Measurements from ENCODE around the gene CCT8L2.
"Not testable (repeated sequence)": the region's sequence is repeated elsewhere in the genome, so short reads cannot be mapped to it uniquely, and the experiment has no call there.

CCT8L2 gene

GRCh38 chr22:16566421-16567151, 26.0 kb downstream of the CCT8L2 start:
- not testable (repeated sequence) for H3K4me3 ChIP-seq (ENCODE audit: low read depth in 1 of 5, low read length in 5 of 5); H3K36me3 ChIP-seq (ENCODE audit: control insufficient read depth in 5 of 5, insufficient read depth in 5 of 5, low read length in 5 of 5); H3K9ac ChIP-seq (ENCODE audit: low read length in 5 of 5); H3K4me1 ChIP-seq (ENCODE audit: control insufficient read depth in 5 of 5, insufficient read depth in 5 of 5, low read length in 5 of 5); H3K27me3 ChIP-seq (ENCODE audit: control insufficient read depth in 5 of 5, insufficient read depth in 4 of 5, low read length in 5 of 5); H3K27ac ChIP-seq (ENCODE audit: low read depth, low read length)
- H3K9me3 ChIP-seq (ENCODE audit: control insufficient read depth in 5 of 5, low read length in 5 of 5), result peaks cover 0 to 12% (median 0%) of the 10 kb centered on the region in 5 donors

- not testable (repeated sequence) for H3K36me3 ChIP-seq (ENCODE audit: control insufficient read depth in 5 of 5, insufficient read depth in 5 of 5, low read length in 5 of 5); H3K4me3 ChIP-seq (ENCODE audit: low read depth in 1 of 5, low read length in 5 of 5); H3K27me3 ChIP-seq (ENCODE audit: control insufficient read depth in 5 of 5, insufficient read depth in 4 of 5, low read length in 5 of 5); H3K9ac ChIP-seq (ENCODE audit: low read length in 5 of 5); H3K4me1 ChIP-seq (ENCODE audit: control insufficient read depth in 5 of 5, insufficient read depth in 5 of 5, low read length in 5 of 5); H3K27ac ChIP-seq (ENCODE audit: low read depth, low read length)
- H3K9me3 ChIP-seq (ENCODE audit: control insufficient read depth in 5 of 5, low read length in 5 of 5), result peaks cover 0 to 14% (median 0%) of the 10 kb centered on the region in 5 donors
Measured at GRCh38 chr22:16565585-16566420, 26.8 kb downstream of the CCT8L2 start.

GRCh38 chr22:16564837-16565584, 27.6 kb downstream of the CCT8L2 start:
- H3K4me1 ChIP-seq (ENCODE audit: control insufficient read depth in 5 of 5, insufficient read depth in 5 of 5, low read length in 5 of 5); H3K27ac ChIP-seq (ENCODE audit: low read depth, low read length): not testable (repeated sequence)
- peaks cover 0 to 16% (median 0%) of the 10 kb centered on the region in 5 donors for H3K9me3 ChIP-seq (ENCODE audit: control insufficient read depth in 5 of 5, low read length in 5 of 5)

GRCh38 chr22:16563555-16564520, 28.8 kb downstream of the CCT8L2 start:
- Histone ChIP-seq H3K27me3 (ENCODE audit: control insufficient read depth in 5 of 5, insufficient read depth in 4 of 5, low read length in 5 of 5) (no peaks in the 10 kb centered on the region), H3K4me1 (ENCODE audit: control insufficient read depth in 5 of 5, insufficient read depth in 5 of 5, low read length in 5 of 5) (no peaks in the 10 kb centered on the region), H3K9ac (ENCODE audit: low read length in 5 of 5) (no peak overlapping the region), H3K9me3 (ENCODE audit: control insufficient read depth in 5 of 5, low read length in 5 of 5) (peaks cover 0 to 16% (median 3%) of the 10 kb centered on the region in 5 donors), H3K36me3 (ENCODE audit: control insufficient read depth in 5 of 5, insufficient read depth in 5 of 5, low read length in 5 of 5) (no peaks in the 10 kb centered on the region), H3K27ac (ENCODE audit: low read depth, low read length) (no peak overlapping the region), H3K4me3 (ENCODE audit: low read depth in 1 of 5, low read length in 5 of 5) (no peak overlapping the region)

More at GRCh38 chr22:16564837-16565584, 27.6 kb downstream of the CCT8L2 start:
- not testable (repeated sequence) for H3K4me3 ChIP-seq (ENCODE audit: low read depth in 1 of 5, low read length in 5 of 5); H3K9ac ChIP-seq (ENCODE audit: low read length in 5 of 5); H3K27me3 ChIP-seq (ENCODE audit: control insufficient read depth in 5 of 5, insufficient read depth in 4 of 5, low read length in 5 of 5); H3K36me3 ChIP-seq (ENCODE audit: control insufficient read depth in 5 of 5, insufficient read depth in 5 of 5, low read length in 5 of 5)

GRCh38 chr22:16562711-16563554, 29.7 kb downstream of the CCT8L2 start:
- Histone ChIP-seq H3K9ac (ENCODE audit: low read length in 5 of 5) (no peak overlapping the region), H3K36me3 (ENCODE audit: control insufficient read depth in 5 of 5, insufficient read depth in 5 of 5, low read length in 5 of 5) (no peaks in the 10 kb centered on the region), H3K4me1 (ENCODE audit: control insufficient read depth in 5 of 5, insufficient read depth in 5 of 5, low read length in 5 of 5) (no peaks in the 10 kb centered on the region), H3K9me3 (ENCODE audit: control insufficient read depth in 5 of 5, low read length in 5 of 5) (peaks cover 0 to 10% (median 3%) of the 10 kb centered on the region in 5 donors), H3K27ac (ENCODE audit: low read depth, low read length) (no peak overlapping the region), H3K4me3 (ENCODE audit: low read depth in 1 of 5, low read length in 5 of 5) (no peak overlapping the region), H3K27me3 (ENCODE audit: control insufficient read depth in 5 of 5, insufficient read depth in 4 of 5, low read length in 5 of 5) (no peaks in the 10 kb centered on the region)

- not testable (repeated sequence) for H3K9ac ChIP-seq (ENCODE audit: low read length in 5 of 5); H3K4me1 ChIP-seq (ENCODE audit: control insufficient read depth in 5 of 5, insufficient read depth in 5 of 5, low read length in 5 of 5)
Measured at GRCh38 chr22:16561093-16561658, 31.4 kb downstream of the CCT8L2 start.

GRCh38 chr22:16560651-16561050, 32.0 kb downstream of the CCT8L2 start:
- H3K27me3 ChIP-seq (ENCODE audit: control insufficient read depth in 5 of 5, insufficient read depth in 4 of 5, low read length in 5 of 5); H3K27ac ChIP-seq (ENCODE audit: low read depth, low read length); H3K4me3 ChIP-seq (ENCODE audit: low read depth in 1 of 5, low read length in 5 of 5); H3K4me1 ChIP-seq (ENCODE audit: control insufficient read depth in 5 of 5, insufficient read depth in 5 of 5, low read length in 5 of 5); H3K9ac ChIP-seq (ENCODE audit: low read length in 5 of 5); H3K9me3 ChIP-seq (ENCODE audit: control insufficient read depth in 5 of 5, low read length in 5 of 5); H3K36me3 ChIP-seq (ENCODE audit: control insufficient read depth in 5 of 5, insufficient read depth in 5 of 5, low read length in 5 of 5): not testable (repeated sequence)

More at GRCh38 chr22:16561093-16561658, 31.4 kb downstream of the CCT8L2 start:
- H3K27me3 ChIP-seq (ENCODE audit: control insufficient read depth in 5 of 5, insufficient read depth in 4 of 5, low read length in 5 of 5); H3K36me3 ChIP-seq (ENCODE audit: control insufficient read depth in 5 of 5, insufficient read depth in 5 of 5, low read length in 5 of 5); H3K4me3 ChIP-seq (ENCODE audit: low read depth in 1 of 5, low read length in 5 of 5); H3K27ac ChIP-seq (ENCODE audit: low read depth, low read length); H3K9me3 ChIP-seq (ENCODE audit: control insufficient read depth in 5 of 5, low read length in 5 of 5): not testable (repeated sequence)

- not testable (repeated sequence) for H3K27me3 ChIP-seq (ENCODE audit: control insufficient read depth in 5 of 5, insufficient read depth in 4 of 5, low read length in 5 of 5); H3K9me3 ChIP-seq (ENCODE audit: control insufficient read depth in 5 of 5, low read length in 5 of 5)
Measured at GRCh38 chr22:16559996-16560395, 32.6 kb downstream of the CCT8L2 start.

More at GRCh38 chr22:16559996-16560395, 32.6 kb downstream of the CCT8L2 start:
- H3K4me1 ChIP-seq (ENCODE audit: control insufficient read depth in 5 of 5, insufficient read depth in 5 of 5, low read length in 5 of 5); H3K4me3 ChIP-seq (ENCODE audit: low read depth in 1 of 5, low read length in 5 of 5); H3K36me3 ChIP-seq (ENCODE audit: control insufficient read depth in 5 of 5, insufficient read depth in 5 of 5, low read length in 5 of 5); H3K9ac ChIP-seq (ENCODE audit: low read length in 5 of 5); H3K27ac ChIP-seq (ENCODE audit: low read depth, low read length): not testable (repeated sequence)

Data from subcutaneous abdominal adipose tissue (tissue), 5 donors.